Inflammatory macrophage treated with lipopolysaccharide for 4 hours (primary cell): ENCODE results near the gene PFKP.
A peak's percentile ranks its signal among the peaks of the same experiment; 100 is the strongest.

ENCODE experiments used
- DNase-seq: peaks from one replicate; pipeline ENCODE4 v3.0.0-alpha.2; 2020

The PFKP gene

DNA sequence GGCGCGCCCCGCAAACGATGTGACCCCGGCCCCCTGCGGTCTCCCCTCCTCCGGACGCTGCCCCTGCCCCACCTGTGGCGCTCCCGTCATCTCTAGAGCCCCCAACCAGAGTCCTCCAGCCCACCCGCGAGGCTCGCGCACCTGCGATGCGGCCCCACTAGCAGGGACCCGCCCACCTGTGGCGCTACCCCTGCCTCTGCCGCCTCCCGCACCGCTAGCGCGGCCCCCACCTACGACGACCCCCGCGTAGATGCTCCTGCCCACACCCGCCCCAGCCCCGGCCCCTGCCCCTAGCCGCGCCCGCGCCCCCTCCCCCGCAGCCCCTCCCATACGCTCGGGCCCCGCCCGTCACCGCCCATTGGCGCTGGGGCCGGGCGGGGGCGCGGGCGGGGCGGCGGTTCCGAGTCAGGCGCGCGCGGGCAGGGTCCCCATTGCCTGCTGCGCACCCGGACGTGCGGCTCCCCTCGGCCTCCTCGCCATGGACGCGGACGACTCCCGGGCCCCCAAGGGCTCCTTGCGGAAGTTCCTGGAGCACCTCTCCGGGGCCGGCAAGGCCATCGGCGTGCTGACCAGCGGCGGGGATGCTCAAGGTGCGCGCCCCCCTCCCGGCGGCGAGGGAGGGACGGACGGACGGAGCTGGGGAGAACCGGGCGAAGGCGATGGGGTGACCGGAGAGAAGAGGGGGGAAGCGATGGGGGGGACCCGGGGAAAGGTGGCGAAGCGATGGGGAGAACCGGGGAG lies at the start of gene PFKP:
Gene PFKP, plus strand, starts transcription at position 431 of the 741 bp plus-strand sequence. Its CDS starts 48 bp downstream, at position 479.
- peak; percentile 37 for DNase-seq

DNA sequence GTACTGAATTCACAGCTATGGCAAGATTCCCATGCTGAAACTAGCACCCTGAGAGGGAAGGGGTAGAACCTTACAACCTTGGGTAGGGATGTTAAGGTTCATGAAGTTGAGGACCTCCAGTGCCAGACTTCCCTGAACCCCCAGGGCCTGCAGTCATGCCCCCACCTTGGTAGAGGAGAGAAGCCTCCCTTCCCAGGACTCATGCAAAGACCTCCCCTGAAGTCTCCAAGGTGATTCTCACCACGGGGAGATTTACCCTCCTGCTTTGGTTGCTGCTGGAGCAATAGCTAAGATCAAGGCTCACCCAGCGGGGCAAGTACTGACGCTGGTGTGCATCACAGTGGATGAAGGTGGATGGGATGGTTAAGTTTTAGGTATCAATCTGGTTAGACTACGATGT lies 49.1 kb upstream of the PFKP start:
- no peak for DNase-seq

DNA sequence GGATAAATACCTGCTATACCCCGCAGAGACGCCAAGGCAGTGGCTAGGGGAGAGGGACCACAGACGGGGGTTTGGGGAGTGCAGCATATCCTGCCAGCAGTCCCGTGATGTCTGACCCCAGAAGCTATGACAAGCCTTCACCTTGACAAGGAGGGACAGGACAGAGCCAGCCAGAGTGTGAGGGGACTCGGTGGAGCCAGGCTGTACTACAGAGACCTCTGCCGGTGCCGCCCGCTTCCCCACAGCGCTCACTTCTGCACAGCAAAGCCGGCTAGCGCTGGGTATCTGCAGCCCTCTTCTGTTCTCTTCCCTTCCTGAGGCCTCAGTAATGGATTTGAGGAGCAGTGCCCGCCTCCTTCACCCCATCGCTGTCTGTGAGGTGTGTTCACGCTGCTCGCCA lies 47.0 kb upstream of the PFKP start:
- DNase-seq, result no peak

DNA sequence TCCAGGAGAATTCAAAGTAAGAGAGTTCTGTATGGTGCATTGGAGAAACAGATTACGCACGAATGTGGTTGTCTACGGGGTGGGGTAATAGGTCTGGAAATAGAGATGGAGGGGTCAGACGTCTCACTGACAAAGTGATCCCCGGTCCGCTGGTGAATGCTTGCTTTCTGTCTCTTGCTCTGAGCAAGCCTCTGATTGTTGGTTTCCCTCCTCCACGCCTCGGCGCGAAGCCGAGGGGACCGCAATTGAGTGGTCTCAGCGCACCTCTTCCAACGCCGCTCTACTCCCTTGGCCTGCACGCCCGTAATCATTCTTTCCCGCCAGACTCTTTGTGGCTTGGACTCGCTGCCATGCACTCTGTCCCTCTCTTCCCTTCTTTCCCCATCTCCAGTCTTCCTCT lies 46.5 kb upstream of the PFKP start:
- DNase-seq, result no peak

DNA sequence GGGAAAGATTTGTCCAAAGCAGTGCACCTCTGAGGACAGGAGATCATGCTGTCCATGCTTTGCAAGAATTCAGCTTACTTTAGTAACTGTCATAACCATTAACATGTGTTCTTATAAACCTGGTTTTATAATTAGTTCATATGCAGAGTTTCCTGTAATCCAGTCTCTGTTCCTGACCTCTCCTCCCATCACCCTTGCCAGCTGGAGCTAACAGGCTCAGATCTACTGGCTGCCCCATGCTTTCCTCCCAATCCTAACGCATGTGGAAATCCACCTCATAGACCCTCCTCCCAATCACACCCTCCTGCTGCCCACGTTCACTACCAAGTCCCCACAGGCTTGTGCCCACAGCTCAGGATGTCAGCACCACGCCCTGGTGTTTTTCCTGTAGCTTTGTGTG lies 45.3 kb upstream of the PFKP start:
- DNase-seq, result no peak

DNA sequence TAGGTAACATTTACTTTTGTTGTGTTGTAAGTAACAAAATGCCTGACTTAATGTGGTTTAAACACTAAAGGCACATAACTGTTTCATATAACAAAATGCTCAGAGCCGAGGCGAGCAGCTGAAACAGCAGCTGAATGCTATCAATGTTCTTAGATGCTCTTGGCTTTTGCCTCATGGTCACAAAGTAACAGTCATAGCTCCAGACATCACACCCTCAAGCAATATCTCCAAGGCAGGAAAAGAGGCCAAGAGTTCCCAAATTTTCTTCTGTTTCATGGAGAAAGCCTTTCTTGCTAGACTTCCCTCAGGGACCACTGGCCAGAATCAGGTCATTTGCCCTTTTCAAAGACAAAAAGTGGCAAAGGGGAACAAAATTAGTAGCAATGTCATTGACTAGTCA lies 43.5 kb upstream of the PFKP start:
- no peak for DNase-seq

DNA sequence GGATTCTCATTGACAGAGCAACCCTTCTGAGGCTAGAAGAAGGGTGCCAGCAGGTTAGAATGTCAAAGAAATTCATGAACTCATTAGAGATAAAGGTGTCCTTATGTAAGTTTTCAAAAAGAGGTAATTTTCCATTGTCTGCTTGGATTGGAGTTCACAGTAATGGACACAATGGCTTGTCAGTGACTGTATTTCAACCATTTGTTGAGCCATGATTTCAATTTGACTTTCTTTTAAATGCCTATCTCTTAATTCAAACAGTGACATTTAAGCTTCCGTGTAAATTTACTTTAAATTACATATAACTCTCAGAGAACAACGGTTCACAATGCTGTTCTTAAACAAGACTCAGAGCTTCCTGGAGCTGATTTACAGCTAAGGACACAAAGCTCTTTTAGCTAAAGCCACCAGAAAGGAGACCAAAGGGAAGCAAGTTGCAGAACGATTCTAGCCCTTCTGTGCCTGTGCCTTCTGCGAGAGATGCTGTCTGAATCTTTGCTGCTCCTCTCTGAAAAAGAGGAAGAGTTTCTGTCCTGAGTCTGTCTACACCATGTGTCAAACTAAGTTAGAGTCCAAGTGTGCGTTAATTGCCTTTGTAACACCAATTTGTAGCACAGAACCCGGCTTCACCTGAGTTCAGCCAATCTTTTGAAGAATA lies 42.2 kb upstream of the PFKP start:
- no peak for DNase-seq

DNA sequence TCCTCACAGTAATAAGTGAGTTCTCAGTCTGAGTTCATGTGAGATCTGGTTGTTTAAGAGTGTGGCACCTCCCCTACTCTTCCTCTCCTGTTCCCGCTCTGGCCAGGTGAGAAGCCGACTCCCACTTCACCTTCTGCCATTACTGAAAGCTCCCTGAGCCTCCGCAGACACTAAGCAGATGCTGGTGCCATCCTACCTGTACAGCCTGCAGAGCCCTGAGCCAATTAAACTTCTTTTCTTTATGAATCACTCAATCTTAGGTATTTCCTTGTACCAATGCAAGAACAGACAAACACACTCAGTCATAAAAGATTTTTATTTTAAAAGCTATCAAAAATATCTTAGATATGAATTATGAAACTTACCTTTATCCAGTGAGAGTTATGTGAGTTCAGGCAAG lies 39.5 kb upstream of the PFKP start:
- DNase-seq, result no peak

DNA sequence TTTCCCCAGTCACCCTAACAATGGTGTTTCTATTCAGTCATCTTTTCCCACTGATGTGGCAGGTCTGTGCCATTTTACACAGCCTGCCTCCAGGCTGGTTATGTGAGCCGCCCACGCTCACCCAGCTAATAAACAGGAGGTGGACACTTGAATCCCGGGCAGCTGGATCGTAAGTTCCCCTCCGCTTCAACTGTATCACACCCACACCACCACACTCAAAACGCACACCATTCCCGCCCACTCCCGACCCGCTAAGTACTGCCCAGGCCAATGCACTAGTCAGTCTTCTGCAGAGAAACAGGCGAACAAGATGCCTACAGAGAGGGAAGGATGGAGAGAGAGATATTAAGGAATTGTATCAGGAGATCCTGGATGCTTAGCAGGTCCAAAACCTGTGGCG lies 38.9 kb upstream of the PFKP start:
- no peak for DNase-seq

DNA sequence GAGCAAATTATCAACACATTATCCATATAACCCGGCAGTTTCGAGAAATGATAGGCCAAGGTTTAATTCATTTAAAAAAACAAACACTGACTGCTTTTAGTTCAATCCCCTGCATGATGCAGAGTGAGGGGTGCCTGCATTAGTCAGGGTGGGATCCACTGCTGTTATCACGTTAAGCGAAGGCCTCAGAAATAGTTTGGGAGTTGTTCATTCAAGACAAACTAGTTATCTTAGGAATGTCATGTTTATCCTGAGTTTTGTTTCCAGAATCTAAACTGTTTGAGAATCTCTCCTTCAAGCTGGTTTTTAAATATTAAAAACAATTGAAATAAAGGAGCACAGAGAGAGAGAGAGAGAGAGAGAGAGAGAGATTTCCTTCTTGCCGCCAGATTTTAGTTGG lies 36.6 kb upstream of the PFKP start:
- DNase-seq, result no peak

DNA sequence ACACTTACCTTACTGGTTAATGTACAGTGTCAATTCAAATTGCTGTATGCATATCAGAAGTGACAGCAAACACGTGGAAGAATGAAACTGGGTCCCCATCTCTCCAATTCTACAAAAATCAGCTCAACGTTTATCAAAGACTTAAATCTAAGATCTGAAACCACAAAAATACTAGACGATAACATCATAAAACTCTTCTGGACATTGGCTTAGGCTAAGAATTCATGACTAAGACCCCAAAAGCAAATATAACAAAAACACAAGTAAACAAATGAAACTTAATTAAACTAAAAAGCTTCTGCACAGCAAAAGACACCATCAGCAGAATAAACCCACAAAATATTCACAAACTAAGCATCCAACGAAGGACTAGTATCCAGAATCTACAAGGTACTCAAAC lies 35.9 kb upstream of the PFKP start:
- DNase-seq, result no peak

DNA sequence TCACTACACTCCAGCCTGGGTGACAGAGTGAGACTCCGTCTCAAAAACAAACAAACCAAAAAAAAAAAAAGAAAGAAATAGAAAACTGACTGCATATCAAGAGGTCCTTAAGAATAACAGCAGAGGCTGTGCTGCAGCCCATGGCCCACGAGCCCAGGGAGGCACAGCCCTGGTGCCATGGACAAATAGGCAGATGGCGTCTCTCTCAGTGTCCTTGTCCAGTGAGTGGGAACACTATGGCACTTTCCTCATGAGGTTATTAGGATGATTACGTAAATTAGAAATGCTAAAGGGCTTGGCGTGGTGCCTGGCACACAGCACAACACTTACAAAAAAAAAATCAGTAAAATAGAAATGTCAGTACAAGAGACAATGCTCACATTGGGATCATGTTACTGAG lies 33.4 kb upstream of the PFKP start:
- no peak for DNase-seq

DNA sequence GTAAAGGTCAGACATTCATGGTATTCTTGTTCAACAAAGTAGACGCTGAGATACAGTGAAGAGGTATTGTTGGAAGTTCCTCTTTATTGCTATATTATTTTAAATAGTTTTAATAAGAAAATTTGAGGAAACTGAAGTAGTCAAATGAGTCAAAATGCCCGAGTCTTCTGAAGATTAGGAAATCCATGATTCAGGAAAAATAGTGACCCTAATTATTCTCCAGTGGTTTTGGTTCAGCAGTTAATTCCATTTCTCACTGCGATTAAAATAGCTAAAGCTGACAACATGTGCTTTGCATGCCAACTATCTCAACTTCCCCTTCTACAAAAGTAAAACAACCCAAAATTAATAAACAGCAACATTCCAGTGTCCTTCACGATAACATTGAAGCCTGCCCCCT lies 32.7 kb upstream of the PFKP start:
- peak; percentile 75 for DNase-seq

DNA sequence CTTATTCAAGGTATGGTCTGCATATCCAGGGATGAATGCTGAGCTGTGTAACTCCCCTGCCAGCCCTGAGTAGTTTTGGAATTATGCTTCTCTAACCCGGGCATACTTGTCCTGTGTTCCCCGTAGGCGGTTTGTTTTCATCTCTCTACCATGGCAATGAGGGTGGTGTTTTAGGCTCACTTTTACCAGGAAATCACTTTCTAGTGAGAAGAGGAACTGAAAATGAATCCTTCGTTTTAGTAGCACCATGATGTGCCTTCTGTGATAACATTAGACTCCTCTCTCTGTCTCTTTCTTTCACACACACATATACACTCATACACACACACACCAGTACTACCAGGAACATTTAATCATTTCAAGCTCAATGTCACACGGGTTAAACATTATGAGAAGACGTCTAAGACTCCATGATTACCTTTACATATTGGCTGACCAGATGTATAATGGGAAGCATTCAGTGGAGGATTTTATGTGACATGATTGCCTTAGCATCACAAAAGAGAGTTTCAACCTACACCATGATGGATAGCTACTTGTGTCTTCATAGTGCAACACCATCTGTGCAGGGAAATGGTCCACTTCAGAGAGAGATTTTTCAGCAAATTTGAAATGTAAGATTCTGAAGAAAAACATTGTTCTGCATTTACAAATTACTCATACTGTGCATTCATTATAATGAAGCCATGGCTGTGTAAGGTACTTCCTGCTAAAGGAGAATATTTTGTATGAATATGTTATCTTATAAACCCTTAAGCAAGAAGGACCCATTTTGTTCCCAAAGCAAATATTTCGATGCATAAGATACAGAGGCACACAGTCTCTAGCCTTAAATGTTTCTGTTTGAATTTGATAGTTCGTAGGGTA lies 31.0 kb upstream of the PFKP start:
- DNase-seq, result peak; percentile 86

DNA sequence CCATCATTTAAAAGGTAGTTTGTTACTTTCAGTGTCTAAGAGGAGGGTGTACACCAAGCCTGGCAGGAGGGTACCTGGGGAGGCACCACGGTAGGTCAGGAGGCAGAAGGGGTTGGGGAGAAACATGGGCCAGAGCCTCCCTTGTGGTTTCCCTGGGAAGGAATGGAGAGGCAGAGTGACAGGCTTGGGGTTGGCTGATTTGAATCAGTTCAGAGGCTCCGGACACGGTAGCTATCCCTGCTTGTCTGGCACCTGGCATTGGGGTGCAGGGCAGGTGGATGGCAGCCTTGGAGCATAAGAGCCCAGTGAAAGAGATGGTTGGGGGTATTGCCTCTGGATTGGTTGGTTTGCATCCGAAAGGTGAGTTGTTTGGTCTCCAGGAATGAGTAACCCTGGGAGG lies 30.2 kb upstream of the PFKP start:
- DNase-seq, result no peak

DNA sequence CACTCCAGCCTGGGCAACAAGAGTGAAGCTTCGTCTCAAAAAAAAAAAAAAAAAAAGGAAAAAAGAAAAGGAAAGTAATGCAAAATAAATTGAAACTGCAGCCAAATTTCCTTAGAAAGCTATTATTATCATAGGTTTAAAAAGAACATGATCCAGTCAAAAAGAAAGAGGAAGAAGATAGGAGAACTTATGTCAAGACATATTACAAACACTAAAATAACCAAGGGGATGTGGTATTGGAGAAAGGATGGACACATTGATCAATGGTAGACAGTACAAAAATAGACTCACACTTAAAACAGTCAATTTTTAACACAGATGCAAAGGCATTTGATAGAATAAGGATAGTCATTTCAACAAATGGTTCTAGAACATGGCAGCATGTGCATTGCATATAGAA lies 27.3 kb upstream of the PFKP start:
- peak; percentile 87 for DNase-seq

DNA sequence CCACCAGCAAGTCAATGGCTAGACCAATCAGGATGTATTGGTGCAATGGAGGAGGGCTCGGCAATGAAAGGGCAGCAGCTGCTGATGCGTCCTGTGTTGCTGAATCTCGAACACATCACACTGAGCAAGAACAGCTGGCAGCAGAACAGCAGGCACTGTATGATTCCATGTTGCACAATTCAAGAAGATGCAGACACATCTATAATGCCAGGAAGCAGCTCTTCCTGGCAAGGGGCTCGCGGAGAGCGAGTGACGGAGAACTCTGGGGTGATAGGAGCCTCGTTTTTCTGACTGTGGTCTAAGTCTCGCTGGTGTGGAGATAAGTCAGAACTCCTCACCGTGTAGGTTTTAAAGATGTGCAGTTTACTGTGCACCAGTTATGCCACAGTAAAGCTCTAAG lies 24.8 kb upstream of the PFKP start:
- peak; percentile 7 for DNase-seq

DNA sequence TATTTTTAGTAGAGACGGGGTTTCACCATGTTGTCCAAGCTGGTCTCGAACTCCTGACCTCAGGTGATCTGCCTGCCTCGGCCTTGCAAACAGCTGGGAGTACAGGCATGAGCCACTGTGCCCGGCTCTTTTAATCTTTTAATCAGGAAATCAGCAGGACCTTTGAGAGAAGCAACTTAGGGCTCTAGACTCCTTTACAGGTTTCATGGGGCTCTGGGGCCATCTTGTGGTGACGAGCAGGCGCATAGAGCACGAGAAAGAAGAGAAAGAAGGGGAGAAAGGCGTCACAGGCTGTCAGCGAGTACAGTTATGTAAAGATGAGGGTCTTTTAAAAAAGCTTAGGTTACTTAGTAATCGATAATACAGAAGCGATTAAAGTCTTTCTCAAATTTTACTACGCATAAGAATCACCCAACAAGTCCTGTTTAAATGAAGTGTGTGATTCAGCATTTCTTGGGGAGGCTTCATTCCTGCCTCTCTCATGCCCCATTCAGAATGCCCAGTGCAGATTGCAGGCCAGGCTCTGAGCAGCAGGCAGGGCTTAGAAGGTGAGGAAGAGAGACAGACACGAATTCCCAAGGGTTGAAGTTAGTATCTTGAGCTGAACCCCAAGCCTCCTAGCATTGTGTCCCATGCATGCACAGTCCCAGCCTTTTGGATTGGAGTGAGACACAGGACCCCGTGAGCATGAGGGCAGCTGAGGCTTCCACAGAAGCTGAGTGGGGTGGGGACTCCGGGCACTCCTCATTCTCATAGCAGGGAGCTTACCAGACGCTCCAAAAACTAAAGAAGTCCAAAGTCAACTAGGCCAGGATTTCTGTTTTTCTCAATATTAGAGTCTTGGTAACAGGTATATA lies 23.6 kb upstream of the PFKP start:
- DNase-seq, result peak; percentile 73

DNA sequence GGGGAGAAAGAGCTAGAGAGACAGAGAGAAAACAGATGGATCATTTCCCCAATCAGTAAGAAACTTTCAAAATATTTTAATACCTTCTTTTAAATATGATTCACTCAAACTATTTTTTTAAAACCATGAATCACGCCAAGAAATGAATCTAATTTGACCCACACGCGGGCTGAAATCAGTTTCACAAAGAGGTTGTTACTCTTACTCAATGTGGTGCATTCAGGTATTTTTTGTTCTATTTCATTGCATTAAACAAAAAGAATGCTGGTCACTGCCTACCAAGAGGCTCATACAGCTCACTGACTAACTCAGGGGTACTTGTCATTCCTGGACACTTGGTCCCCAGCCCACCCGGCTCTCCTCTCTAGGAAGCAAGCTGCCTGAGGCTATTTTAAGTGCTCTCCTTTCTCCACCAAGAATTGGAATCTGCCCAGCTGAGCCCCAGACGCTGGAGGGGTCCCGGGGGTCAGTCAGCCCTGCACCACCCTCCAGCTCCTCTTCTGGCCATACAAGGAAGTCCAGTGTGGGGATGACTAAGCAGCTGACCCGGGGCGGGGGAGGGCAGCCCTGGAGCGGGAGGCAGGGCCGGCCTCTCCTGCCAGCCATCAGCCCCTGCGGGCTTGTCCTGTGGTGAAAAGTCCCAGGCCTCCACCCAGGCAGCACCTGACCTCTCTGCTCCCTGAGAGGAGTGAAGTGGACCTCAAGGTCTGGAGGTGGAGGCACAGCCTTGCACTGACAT lies 21.7 kb upstream of the PFKP start:
- peak; percentile 29 for DNase-seq

DNA sequence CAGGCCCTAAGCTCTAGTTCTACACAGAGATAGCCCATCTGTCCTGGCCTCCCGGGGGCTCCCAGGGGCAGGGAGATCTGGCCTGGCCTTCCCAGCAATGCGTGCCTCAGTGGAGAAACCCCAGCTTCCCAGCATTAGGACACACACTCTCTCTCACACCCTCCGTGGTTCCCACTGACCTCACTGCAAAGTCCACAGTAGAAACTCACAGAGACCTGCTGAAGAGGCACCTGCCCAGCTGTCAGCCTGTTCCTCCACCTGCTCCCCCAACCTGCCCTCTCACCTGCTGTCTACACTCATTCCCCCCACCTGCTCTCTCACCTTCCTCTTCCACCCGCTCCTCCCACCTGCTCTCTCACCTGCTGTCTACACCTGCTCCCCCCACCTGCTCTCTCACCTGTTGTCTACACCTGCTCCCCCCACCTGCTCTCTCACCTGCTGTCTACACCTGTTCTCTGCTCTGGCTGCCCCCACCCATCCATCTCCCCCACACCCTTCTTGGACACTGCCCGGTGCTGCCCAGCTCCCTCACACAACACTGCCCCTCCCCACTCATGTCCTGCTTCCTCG lies 21.1 kb upstream of the PFKP start:
- DNase-seq, result no peak

DNA sequence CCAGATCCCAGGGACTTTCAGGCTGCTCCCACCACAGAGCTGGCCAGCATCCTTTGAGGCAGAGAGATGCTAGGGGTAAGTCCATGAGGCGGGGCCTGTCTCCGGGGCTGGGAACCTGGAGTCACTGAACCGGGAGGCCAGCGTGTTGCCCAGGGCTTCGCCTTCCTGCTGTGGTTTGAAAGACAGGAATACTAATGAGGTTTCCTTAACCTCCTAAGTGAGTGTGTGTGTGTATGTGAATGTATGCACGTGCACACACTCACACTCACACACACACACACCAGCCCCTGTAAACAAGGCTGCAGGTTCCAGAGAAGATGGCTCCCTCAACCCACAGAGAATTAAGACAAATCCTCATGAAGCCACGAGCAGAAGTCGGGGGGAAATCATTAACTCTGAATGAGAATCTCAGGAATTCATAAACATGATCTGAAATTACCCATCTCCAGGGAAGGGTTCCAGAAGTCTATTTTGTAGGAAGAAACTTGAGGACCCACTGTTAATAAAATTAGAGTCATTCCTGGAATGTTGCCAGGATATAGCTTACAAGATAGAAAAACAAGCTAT lies 20.3 kb upstream of the PFKP start:
- DNase-seq, result no peak
